Cardiac septum (tissue), 1 donor: ENCODE results near the gene FGD1. TPM values are rescaled to one million over a fixed set of nuclear protein-coding genes. Genes with fewer than 3 reads are reported as not detected.
A peak's percentile ranks its signal among the peaks of the same experiment; 100 is the strongest.

Experiments
- DNase-seq: peaks from one replicate; pipeline ENCODE4 v3.0.0-alpha.2; 2020; ENCODE audit warnings: low spot score
- intact Hi-C: fragments of 100-400 bp; cut with DNase I; formaldehyde crosslinking; loops from one replicate; pipeline ENCODE4 v1.14.0; 2022
- total RNA-seq: library from RNA; stranded (reverse); fragmentation: NEBNext Ultra II Directional; extraction: Animal tissue kit (Norgen Biotek cat#: 25700); gene quantifications from one replicate; pipeline ENCODE4 v1.2.1, GENCODE V29; 2021
- donor health status: DM: no; HTN: no; CAD: no.

The FGD1 gene
- total RNA-seq, 1 donor from 2014 or later = 8.0 TPM

- DNase-seq = no peak
- intact Hi-C loops = loop anchor here (5.0 kb wide), 1 partner anchor 53 kb away; the partner anchor contains the start of gene GNL3L
These were observed 16.6 kb downstream of the FGD1 start for GRCh38 chrX:54479136-54480111.

- intact Hi-C loops = no loop called here
These were observed 21.8 kb downstream of the FGD1 start for GRCh38 chrX:54473993-54474859.

GRCh38 chrX:54470054-54470760 is 25.8 kb downstream of the FGD1 start:
- intact Hi-C loops = no loop called here
- DNase-seq = no peak

More at GRCh38 chrX:54473993-54474859, 21.8 kb downstream of the FGD1 start:
- no peak for DNase-seq

- no peak for DNase-seq
- intact Hi-C loops = no loop called here
These were observed 43.1 kb downstream of the FGD1 start for GRCh38 chrX:54452920-54453319.

- no peak for DNase-seq
- intact Hi-C loops = no loop called here
These were observed 46.1 kb downstream of the FGD1 start for GRCh38 chrX:54449929-54450328.

- intact Hi-C loops = no loop called here
These were observed 48.6 kb downstream of the FGD1 start for GRCh38 chrX:54447461-54447860.

GRCh38 chrX:54446084-54446483 is 50.0 kb downstream of the FGD1 start:
- DNase-seq = no peak
- intact Hi-C loops = no loop called here

More at GRCh38 chrX:54447461-54447860, 48.6 kb downstream of the FGD1 start:
- DNase-seq = no peak

GRCh38 chrX:54444752-54445151 is 51.3 kb downstream of the FGD1 start:
- intact Hi-C loops = no loop called here
- DNase-seq = no peak

- intact Hi-C loops = no loop called here
- no peak for DNase-seq
These were observed 53.2 kb downstream of the FGD1 start for GRCh38 chrX:54442790-54443189.

- DNase-seq = peak; percentile 91
- intact Hi-C loops = no loop called here
These were observed 55.8 kb downstream of the FGD1 start, which contains the start of gene TSR2 for GRCh38 chrX:54439960-54440871. Gene TSR2, plus strand, starts transcription at chrX:54440404. Its CDS starts 18 bp downstream, at chrX:54440422.

GRCh38 chrX:54435121-54435520 is 60.9 kb downstream of the FGD1 start:
- DNase-seq = no peak
- intact Hi-C loops = no loop called here

- intact Hi-C loops = no loop called here
- DNase-seq = no peak
These were observed 65.5 kb downstream of the FGD1 start for GRCh38 chrX:54430519-54430918.

- intact Hi-C loops = no loop called here
- no peak for DNase-seq
These were observed 68.1 kb downstream of the FGD1 start for GRCh38 chrX:54427837-54428424.

GRCh38 chrX:54423161-54423888 is 72.7 kb downstream of the FGD1 start:
- DNase-seq = no peak
- intact Hi-C loops = no loop called here

- intact Hi-C loops = no loop called here
- no peak for DNase-seq
These were observed 73.9 kb downstream of the FGD1 start for GRCh38 chrX:54422168-54422567.

GRCh38 chrX:54419559-54420302 is 76.3 kb downstream of the FGD1 start:
- intact Hi-C loops = no loop called here
- DNase-seq = no peak

GRCh38 chrX:54416965-54417364 is 79.1 kb downstream of the FGD1 start:
- DNase-seq = no peak
- intact Hi-C loops = no loop called here
